BJ (cell line): ENCODE results near the gene LPCAT1. TPM values are rescaled to one million over a fixed set of nuclear protein-coding genes. Genes with fewer than 3 reads are reported as not detected.
A peak's percentile ranks its signal among the peaks of the same experiment; 100 is the strongest.

Experiments used
- CTCF ChIA-PET: fragments of 350-600 bp; formaldehyde crosslinking; extraction: SDS; loops from one replicate; lab custom pipeline; 2021; ENCODE audit warnings: antibody characterized with exemption, inconsistent platforms; lab: Yijun Ruan, JAX
- POLR2A ChIA-PET: fragments of 300-600 bp; sonication (Branson Sonifier 250); formaldehyde crosslinking; extraction: SDS; loops from one replicate; lab custom pipeline; 2021; ENCODE audit warnings: antibody characterized with exemption; lab: Charles Lee
- DNase-seq: peaks from one replicate; pipeline ENCODE4 v3.0.0-alpha.2; 2011; ENCODE audit warnings: low read depth
- H3K27me3 ChIP-seq: 2 replicates; pipeline ENCODE4 v1.6.0; 2011; ENCODE audit warnings: low read length; ENCODE audit not compliant: control insufficient read depth, insufficient read depth
- H3K36me3 ChIP-seq: 2 replicates; pipeline ENCODE4 v1.5.1; 2011; ENCODE audit warnings: low read length; ENCODE audit not compliant: control insufficient read depth, insufficient read depth
- H3K4me3 ChIP-seq: 2 replicates; pipeline ENCODE4 v1.5.1; 2011; ENCODE audit warnings: low read depth, mild to moderate bottlenecking, control low read depth, low read length
- CTCF ChIP-seq: IDR thresholded peaks from 2 replicates; pipeline ENCODE4 v1.5.1; 2011; ENCODE audit warnings: low read depth, mild to moderate bottlenecking, control low read depth, inconsistent platforms, low read length, moderate library complexity; ENCODE audit not compliant: insufficient read depth
- polyA plus RNA-seq: library from polyadenylated mRNA; depleted of rRNA; stranded (reverse); fragments of >200 nt; gene quantifications from 2 replicates; pipeline ENCODE4 v1.2.3, GENCODE V29; 2011

The LPCAT1 gene
- polyA plus RNA-seq, 1 experiment, result 14.3 TPM

- no peak for DNase-seq
- Histone ChIP-seq H3K4me3 (no peak overlapping the region), H3K36me3 (no peaks in the 10 kb centered on the region), H3K27me3 (peaks cover 1% of the 10 kb centered on the region; the same call in 1 of the 2 replicates)
- TF ChIP-seq CTCF, result no peak
- ChIA-PET POLR2A (no interaction called here), CTCF (no interaction called here)
These were observed 2.5 kb upstream of the LPCAT1 start for GRCh38 chr5:1526190-1526631.

- TF ChIP-seq CTCF, result no peak
- no peaks in the 10 kb centered on the region; the same call in 1 of the 2 replicates for H3K36me3 ChIP-seq
- ChIA-PET POLR2A (no interaction called here), CTCF (no interaction called here)
- no peak overlapping the region for H3K4me3 ChIP-seq
- H3K27me3 ChIP-seq, result peaks cover 1% of the 10 kb centered on the region; the same call in 1 of the 2 replicates
- DNase-seq, result no peak
These were observed 1.9 kb upstream of the LPCAT1 start for GRCh38 chr5:1525624-1526189.

GRCh38 chr5:1524799-1525623 is 1.3 kb upstream of the LPCAT1 start:
- TF ChIP-seq CTCF, result no peak
- Histone ChIP-seq H3K36me3 (peaks cover 3% of the 10 kb centered on the region), H3K27me3 (peaks cover 1% of the 10 kb centered on the region; the same call in 1 of the 2 replicates), H3K4me3 (no peak overlapping the region)
- ChIA-PET POLR2A (no interaction called here), CTCF (no interaction called here)
- DNase-seq, result no peak

GRCh38 chr5:1524481-1524798 is 680 bp upstream of the LPCAT1 start:
- TF ChIP-seq CTCF, result no peak
- H3K36me3 ChIP-seq, result peaks cover 7% of the 10 kb centered on the region
- peak overlapping the region; percentile 70 for H3K4me3 ChIP-seq
- no peak for DNase-seq
- peaks cover 1% of the 10 kb centered on the region; the same call in 1 of the 2 replicates for H3K27me3 ChIP-seq
- CTCF ChIA-PET, result no interaction called here
- POLR2A ChIA-PET, result no interaction called here

GRCh38 chr5:1523480-1523792 is 324 bp downstream of the LPCAT1 start:
- H3K27me3 ChIP-seq, result no peaks in the 10 kb centered on the region
- H3K36me3 ChIP-seq, result peaks cover 12% of the 10 kb centered on the region
- no peak for DNase-seq
- no peak for TF ChIP-seq CTCF
- ChIA-PET POLR2A (interaction anchor here (0.6 kb wide), 1 partner anchor 54 kb away, joined by 3 read pairs; no protein-coding TSS in a partner anchor), CTCF (interaction anchor here (1.2 to 1.4 kb wide), 2 partner anchors 12 to 121 kb away, joined by 4 read pairs; no protein-coding TSS in a partner anchor)
- H3K4me3 ChIP-seq, result peak overlapping the region; percentile 70
